CD4-positive, alpha-beta T cell treated with Interleukin-12 subunit alpha and Interleukin-12 subunit beta, for 1 hour (primary cell): ENCODE results near the gene EXOC4.

Experiments
- DNase-seq: peaks from one replicate; pipeline ENCODE4 v3.0.0-alpha.2; 2020

The EXOC4 gene

DNA sequence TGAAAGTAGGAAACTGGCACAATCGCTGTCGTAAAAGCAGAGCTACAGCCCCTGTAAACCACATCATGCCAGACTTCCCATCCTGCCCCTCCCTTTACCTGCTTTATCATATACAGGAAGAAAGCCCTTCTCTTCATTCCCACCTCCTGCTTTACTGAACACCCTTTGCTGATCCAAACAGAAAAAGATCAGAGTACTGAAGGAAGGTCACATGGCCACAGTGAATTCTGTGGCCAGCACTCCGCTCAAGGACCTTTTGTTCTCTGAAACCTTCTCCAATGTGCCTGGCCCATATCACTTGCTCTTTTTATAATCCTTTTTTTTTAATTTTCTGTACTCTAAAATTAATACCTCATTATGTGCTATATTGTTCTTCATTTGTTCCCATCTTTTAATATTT is 765.4 kb downstream of the EXOC4 start:
- DNase-seq, result no peak

DNA sequence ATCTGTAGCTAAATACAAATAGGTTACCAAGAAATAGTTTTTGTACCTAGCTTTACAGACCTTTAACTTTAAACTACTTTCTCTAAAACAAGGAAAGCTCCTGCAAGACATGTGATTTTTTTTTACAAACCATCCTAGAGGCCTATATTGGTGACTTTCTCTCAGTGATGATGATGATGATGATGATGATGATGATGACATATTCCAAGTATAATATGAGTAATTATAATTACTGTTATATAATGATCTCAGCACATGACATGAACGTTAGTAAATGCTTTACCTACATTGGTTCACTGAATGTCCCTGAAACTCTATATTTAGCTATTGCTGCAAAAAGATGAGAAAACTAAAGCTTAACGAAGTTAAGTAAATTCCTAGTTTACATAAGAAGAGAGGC is 766.4 kb downstream of the EXOC4 start:
- DNase-seq, result no peak

DNA sequence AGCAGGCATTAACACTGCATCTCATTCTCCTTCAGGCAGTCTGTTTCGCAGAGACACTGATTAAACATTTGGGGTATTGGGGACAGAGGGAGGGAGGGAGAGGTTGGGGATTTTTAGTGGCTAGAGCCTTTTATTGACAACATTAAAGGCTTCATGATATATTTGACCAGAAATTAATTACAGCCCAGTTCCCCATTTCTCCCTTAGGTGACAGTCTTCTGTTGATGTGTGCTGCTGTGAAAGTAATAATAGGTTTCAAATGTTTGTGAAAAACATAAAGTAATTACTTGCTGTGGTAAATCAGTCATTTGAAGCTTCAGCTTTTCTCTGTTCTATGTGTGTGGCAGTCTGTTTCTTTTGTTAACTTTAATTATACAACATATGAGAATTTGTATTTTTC is 769.0 kb downstream of the EXOC4 start:
- DNase-seq, result no peak

DNA sequence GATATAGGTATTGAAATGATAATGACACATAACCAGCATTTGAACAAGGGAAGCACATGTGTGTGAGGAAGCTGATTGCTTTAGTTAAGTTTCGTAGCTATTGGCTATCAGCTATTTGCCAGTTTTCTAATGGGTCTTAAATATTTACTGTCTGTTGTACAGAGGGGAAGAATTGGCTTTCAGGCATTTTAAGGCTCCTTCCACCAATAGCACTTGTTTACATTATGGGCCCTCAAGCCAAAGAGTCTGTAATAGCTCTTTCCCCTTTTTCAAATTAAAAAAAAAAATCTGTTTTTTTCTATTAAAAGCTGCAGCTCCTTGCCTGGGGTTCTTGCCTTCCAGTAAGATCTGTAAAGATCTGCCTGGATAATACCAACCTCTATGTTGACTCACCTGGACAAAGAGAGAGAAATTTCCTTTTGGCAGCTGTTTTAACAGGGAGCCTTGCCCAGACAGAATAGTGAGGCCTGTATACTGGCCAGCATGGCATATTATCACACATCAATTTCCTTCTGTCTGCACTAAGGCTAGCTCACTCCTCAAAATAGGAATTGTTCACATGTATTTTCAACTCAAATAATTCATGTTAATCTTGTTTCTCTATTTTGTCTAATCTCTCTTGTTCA is 769.5 kb downstream of the EXOC4 start:
- no peak for DNase-seq

DNA sequence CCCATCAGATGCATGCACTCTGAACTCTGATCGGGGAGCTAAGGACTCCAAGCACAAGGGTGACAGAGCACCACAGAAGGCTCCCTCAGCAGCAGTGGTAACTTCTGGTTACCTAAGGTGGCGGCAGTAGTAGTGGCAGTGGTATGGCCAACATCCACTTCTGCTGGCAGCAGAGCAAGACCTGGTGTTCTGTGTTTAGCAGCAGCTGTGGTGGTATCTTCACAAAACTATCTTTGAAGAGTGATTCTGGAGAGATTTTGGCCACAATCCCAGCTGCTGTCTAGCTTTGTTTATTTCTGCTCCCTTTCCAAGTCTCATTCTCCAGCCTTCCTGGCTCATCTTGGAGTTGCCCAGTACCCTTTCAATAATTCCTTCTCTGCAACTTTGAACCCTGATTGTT is 771.9 kb downstream of the EXOC4 start:
- no peak for DNase-seq

DNA sequence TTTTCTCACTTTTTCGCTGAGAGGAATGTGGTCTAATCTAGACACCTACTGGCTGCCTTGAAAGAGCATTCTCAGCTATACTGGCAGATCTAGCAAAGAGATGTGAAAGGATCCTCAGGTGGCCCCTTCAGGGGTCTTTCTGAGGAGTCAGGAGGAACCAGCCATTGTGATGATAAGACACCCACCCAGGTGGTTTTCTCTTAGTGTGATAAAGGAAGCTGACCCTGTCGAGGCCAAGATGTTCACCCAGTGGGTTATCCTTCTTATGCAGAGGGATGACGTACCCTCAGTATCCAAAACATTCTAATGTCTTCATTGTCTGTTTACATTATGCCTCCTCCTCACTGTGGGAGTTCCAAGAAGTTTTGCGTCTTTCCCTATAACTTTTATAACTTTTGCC is 776.0 kb downstream of the EXOC4 start:
- DNase-seq, result no peak

DNA sequence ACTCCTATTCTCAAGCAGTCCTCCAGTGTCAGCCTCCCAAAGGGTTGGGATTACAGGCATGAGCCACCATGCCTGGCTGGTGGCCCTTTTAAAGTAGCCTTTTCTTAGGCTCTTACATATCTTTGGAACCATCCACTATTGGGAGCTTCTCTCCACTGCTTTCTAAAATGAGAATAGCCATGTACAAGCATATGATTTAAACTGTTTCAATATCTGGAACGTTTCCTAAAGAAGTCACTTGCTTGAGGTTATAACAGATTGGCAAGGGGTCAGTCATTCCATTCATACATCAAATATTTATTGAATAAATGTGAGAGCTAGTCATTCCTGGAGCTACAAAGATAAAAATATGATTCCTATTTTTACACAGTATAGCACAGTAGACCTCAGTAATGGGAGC is 776.9 kb downstream of the EXOC4 start:
- DNase-seq, result no peak

DNA sequence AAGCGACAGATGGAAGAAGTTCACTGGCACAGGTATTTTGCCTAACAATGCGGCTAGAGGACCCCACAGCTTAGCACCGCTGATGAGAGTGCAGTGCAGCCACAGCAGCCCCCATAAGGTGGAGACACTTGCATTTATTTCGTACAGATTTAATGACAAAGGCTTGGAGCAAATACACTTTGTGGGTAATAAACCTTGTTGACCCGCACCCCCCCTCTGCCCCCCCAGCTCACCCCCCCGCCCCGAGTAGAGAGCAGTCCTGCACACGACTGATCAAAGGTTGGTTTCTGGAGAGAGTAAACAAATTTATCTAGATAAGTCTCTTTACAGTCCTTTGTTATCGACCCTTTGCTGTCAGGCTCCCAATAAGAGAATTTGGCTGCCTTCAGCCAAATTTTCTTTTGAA is 777.6 kb downstream of the EXOC4 start:
- no peak for DNase-seq

DNA sequence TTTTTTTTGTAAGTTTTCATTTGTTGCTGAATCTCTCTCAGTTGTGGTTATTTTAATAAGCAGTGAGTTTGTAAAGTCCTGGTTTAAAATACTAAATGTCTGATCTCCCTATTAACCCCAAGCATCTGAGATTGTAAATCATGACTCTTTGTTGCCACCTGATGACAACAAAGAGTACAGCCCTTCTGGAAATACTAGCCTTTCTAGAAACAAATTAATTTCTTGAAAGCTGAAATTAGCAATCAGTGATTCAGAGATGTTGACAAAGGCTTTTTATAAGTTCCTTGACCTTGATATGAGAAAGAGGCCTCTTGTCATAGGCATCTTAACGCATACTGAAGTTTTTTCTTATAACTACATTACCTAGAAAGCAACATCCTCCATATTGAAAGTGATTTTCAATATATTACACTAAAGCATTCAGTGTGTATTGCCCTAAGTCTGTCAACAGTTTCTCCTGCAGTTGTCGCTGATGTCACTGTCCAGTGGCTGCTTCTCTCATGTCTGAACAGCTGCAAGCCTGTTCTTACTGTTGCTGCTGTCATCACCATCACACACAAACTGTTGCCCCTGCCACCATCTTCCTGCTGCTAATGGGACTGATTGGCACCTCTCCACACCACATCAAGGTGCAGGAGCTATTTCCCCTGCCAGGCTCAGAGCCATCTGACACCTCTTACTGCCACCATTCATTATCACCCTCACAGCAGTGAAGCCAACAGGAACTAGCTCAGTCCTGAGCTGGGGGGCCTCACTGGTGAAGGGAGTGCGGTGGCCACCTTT is 779.1 kb downstream of the EXOC4 start:
- peak; percentile 3 for DNase-seq

DNA sequence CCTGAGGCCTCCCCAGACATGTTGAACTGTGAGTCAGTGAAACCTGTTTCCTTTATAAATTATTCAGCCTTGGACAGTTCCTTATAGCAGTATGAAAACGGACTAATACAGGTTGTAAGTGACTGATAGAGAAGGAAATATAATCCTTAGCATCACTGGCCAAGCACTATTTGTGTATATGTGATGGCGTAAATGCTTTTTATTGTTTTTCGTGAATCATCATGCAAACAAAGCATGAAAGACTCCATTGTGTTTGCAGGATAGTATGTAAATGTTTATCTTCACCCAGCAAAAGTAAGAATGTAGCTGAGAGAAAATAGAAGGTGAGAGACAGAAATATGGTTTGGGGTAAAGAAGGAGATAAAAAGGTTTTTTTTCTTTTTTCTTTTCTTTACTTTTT is 781.8 kb downstream of the EXOC4 start:
- DNase-seq, result no peak

DNA sequence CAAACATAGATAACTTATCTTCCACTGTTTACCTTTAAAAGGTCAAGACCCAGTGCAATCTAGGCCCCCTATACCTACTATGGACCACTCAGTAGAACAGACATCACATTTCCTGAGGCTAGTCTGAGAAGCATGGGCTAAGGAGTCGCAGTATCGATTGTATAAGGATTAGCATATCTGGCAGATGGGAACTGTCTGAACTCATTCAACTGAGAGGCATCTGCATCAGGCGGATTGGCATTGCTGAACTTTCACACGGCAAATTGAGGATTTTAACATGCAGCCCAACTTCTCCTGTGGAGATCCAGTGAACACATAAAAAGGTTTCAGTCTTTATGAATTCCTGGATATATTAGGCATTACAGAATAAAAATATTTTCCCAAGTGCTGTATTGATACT is 785.1 kb downstream of the EXOC4 start:
- DNase-seq, result no peak

DNA sequence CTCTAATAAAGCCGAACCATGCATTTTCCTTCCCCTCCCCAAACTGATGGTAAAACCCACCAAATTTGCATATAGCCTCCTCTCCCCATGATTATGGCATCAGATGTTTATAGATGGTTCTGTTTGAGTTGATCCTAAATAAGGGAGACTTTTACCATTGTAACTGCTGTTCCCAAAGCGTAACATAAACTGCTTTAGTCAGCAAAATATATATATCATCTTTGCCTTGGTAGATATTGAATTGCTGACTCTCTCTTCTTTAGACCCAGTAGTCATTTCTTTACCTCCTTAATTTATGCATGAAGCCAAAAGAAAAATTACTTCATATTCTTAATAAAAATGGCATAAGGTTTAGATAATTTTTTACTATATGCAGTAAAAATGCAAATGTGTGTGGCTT is 788.1 kb downstream of the EXOC4 start:
- no peak for DNase-seq

DNA sequence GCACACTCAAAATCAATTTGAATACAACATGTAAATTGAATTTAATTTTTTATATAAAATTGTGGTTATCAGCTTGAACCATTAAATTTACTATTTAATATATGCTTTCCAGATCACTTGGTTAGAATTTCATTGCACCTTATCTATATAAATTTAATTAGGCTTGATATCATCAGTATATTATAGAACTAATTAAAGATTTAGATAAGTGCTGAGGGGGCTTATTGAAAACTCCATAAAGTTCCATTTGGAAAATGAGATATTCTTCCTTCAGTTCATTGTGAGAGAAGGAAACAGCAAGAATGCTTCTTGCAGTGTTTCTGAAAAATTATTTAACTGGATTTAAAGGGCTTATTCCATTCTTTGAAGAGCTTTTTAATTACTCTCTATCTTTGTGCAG is 788.6 kb downstream of the EXOC4 start:
- DNase-seq, result no peak

DNA sequence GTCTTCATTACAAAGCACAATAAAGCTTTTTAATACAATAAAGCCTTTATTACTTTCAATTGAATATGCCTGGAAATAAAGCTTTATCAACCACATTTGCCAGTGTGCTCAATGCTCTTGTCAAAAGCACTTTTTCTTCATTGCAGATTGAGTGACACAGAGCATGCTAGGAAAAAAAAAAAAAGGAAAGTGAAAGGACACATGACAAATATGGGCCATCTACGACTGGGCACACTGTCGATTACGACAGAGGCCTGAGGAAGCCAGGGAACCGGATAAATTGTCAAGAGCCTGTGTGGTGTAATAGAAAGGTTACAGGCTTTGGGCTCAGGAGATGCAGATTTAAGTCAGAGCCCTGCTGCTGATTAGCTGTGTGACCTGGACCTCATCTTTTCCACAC is 789.4 kb downstream of the EXOC4 start:
- DNase-seq, result no peak

DNA sequence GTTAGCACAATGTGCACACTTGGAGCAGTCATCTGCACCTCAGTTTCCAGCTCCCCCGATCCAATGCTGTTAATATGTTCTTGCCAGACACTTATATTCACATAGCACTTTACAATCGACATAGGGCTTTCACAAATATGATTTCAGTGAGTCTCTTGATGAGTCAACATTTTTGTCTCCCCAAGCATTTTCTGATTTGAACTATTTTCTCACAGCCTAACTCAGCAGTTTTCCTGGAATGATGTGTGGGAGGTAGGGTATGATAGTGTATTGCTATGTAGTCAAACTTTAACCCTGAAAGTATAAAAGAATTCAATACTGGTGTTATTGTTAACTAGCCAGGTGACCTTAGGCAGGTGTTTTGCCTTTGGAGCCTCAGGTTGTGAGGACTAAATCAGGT is 791.8 kb downstream of the EXOC4 start:
- no peak for DNase-seq

DNA sequence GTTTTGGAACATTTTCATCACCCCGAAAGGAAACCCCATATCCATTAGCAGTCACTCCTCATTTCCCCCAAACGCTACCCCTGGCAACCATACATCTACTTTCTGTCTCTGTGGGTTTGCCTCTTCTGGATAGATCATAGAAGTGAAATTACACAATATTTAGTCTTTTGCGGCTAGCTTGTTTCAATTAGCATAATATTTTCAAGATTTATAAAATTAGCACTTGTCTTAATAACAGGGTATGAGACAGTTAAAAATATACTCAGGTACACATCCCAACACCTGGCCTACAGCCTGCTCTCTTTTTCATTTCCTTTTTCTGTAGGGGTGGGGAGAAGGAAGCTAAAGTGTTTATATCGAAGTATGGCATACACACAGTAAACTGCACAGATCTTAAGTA is 792.8 kb downstream of the EXOC4 start:
- no peak for DNase-seq

DNA sequence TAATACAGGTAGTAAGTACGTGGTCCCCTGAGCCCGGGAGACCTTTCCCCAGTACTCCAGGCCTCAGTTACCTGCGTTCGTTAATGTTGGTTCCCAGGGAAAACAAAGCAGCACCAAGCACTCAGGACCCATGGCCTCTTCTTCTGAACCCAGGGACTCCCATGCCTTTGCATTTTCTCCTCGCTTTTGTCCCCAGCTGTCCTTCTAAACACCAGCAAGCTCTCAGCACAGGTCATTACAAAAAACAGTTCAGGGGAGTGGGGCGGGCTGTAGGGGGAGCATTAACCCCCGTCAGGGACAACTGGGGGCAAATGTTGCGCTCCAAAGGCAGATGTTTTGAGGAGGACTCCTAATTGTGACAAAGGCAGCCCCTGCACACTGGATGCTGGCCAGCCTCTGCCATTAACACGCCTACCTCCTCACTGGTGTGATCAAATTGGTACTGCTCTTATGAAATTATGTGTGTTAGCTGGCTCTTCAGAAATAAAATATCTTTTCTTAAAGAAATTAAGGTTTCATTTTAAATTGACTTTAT is 793.8 kb downstream of the EXOC4 start:
- DNase-seq, result no peak

DNA sequence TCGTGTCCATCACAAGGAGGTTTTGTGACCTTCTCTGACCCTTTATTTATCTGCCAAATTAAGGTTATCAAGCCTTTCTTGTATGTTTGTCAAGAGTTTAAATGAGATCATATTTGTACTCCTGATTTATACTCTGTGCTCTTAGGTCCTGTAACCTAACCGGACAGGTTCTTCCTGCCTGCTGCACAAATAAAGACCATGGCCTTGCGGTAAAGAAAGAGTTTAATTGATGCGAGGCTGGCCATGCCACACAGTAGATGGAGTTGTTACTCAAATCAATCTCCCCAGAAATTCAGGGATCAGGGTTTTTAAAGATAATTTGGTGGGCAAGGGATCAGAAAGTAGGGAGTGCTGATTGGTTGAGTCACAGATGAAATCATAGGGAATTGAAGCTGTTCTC is 794.8 kb downstream of the EXOC4 start:
- DNase-seq, result no peak

DNA sequence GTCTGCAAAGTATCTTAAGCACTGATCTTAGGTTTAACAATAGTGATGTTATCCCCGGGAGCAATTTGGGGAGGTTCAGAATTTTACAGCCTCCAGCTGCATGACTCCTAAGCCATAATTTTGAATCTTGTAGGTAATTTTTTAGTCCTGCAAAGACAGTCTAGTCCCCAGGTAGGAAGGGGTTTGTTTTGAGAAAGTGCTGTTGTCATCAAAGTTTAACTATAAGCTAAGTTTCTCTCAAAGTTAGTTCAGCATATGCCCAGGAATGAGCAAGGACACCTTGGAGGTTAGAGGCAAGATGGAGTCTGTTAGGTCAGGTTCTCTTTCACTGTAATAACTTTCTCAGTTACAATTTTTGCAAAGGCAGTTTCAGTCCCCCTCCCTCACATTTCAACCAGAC is 795.3 kb downstream of the EXOC4 start:
- DNase-seq, result no peak

DNA sequence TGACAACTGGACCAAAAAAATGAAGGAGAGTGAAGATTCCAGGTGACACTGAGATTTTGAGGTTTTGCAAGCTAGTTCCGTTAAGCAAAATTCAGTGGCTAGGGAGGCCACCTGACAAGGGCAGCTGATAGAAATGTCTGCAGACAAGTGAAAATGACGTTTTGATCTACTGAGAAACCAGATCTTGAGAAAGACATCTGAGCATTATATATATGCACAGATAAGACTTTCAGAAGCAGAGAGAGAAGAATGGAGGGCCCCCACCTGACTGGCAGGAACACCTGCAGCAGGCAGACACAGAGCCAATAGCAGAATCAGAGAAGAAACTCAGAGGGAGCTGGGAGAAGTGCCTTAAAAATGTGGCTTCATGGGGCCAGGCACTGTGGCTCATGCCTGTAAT is 798.1 kb downstream of the EXOC4 start:
- DNase-seq, result no peak

DNA sequence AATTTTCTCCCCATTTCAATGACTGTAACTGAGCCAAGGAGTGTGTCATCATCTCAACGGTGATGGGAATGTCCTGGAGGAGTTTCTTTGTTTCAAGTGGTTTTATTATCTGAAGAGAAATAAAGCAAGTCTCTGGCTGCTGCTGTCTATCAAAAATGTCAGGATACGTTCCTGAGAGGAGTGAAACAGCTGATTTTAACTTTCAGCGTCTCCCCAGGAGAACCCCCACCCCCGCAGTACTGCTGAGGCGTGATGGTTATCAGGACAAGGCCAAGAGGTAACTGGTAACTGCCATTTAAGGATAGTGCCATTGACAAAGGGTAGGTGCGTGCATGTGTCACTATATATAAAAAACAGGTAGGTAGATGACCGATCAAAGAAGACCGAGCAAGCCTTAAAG is 803.9 kb downstream of the EXOC4 start:
- no peak for DNase-seq

DNA sequence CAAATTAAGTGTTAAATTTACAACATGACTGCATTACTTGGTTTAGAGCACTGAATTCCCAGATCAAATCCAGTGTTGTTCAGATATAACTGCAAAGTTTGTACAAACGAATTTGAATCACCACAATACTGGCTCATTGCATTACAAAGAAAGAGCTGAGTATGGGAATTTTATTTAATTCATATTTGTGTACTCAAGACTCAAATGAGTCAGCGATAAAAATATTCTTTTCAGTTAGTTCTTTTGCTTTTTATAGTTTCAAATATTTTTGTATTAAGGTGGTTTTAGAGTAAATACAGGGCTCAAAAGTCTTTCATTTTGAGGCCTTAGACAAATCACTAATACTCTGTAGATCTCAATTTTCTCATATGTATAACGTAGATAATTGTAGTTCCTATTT is 805.6 kb downstream of the EXOC4 start:
- no peak for DNase-seq

DNA sequence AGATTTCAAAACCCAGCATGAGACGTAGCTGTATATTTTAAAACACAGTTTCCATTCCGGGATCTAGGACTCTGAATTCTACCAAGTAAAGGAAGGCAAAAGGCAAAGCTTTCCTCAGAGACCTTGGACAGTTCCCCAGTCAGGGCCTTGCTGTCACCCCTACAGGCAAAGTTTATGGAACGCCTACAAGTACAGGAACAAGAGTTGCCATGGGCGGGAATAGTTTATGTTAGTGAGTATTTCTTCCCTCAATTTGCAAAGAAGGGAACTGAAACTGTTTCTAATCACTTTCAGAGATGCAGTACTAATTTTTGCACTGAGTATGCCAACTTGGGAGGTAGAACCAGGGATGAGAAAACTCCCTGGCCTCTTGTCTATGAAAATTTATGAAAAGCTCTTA is 806.1 kb downstream of the EXOC4 start:
- no peak for DNase-seq

DNA sequence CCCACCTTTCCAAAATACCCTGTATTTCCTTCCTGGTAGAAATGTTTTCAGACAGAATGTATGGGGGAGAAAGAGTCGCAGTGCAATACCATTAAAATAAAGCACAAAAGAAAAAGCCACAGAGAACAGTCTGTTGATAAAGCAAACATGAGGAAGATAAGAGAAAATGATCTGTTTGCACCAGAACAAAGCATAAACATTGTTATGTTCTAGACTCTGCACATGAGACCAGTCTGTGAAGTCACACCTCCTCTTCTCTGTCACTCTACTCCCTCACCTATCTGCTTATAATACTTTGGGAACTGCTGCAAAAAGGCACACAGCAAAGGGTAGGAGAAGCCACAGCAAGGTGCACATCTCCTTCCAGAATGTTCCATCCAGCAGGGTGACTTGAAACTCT is 807.0 kb downstream of the EXOC4 start:
- no peak for DNase-seq

DNA sequence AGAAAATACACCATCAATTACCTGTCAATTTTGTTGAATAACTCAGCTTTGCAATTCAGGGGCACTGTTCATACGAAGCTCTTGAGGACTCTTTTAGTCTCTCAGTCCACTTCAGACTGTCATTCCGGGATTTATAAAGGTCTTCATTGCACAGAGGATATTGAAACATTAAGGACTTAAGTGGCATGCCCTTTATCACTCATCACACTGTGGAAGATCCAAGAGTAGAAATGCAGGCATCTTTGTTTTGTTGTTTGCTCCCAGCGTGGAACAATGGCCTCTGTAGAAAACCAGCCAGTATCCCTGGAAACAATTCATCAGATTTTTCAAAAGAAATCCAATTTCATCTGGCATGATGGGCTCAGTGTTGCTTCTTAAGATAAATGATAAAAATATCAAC is 808.0 kb downstream of the EXOC4 start:
- no peak for DNase-seq
